ENCODE data around the gene NINJ2. TPM values are rescaled to one million over a fixed set of nuclear protein-coding genes. Genes with fewer than 3 reads are reported as not detected.
"Not testable (repeated sequence)": the region's sequence is repeated elsewhere in the genome, so short reads cannot be mapped to it uniquely, and the experiment has no call there.

The NINJ2 gene
- total RNA-seq, 1 donor from 2014 or later: 8.6 TPM

DNA sequence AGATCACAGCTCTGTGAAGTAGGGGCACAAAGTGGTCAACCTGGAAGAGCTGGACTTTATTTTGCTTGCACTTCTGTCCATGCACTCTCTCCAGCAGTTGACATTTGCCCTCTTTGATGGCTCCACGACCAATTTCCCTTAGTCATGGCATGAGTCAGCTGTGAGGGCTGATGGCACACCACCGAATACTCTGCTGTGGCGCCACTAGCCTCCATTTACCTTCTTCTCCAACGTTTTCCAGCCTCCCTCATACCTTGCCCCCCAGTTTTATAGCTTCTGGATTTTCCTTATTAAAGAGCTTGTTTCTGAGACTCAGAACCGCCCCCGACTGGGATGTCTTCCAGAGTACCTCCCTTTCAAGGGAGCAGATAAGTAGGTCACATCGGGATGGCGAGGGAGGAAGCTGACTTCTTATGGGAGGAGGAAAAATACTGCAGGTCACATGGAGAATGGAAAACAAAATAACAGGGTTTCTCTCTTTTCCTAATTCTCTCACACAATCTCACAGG lies 17.6 kb downstream of the NINJ2 start:
- ATAC-seq (peak; percentile 59), DNase-seq (ENCODE audit: missing footprints) (no peak)
- intact Hi-C loops (cut with DNase I): loop anchor here (5.0 to 10.0 kb wide), 2 partner anchors 68 to 169 kb away; no protein-coding TSS in a partner anchor

DNA sequence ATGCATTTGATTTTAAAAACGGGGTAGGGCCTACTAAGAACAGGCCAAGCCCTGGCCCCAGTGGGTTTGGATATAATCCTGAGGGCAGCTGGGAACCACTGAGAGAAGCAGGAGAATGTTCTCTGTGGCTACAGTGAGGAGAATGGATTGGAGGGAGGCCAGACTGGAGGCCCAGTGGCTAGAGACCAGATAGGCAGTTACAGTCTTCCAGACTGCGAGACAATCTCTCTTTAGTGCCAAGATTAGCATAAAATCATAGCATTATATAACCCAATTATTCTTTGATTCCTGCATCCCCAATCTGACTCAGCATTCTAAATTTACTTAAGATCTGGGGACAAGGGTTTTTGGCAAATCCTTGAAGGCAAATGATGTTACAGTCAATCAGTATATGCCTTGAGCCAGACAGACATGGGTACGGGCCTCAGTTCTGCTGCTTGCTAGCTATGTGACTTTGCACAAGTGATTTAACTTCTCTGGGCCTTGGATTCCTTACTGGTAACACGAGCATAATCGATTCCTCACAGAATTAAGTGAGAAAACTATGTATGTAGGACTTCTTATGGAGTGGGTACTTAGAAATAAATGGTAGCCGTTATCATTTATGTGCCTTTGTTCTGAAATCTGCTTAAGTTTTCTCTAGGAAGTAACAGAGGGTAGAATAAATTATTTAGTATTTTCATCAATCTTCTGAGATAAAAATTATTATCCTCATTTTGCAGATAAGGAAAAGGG lies 18.3 kb downstream of the NINJ2 start:
- intact Hi-C loops (cut with DNase I): loop anchor here (1.0 to 10.0 kb wide), 3 partner anchors 68 to 170 kb away; no protein-coding TSS in a partner anchor
- ATAC-seq: no peak
- DNase-seq (ENCODE audit: missing footprints): no peak

GRCh38 chr12:644303-644639 lies 19.0 kb downstream of the NINJ2 start:
- intact Hi-C loops (cut with DNase I): loop anchor here (1.0 to 10.0 kb wide), 2 partner anchors 107 to 171 kb away; no protein-coding TSS in a partner anchor
- DNase-seq (ENCODE audit: missing footprints) (no peak), ATAC-seq (no peak)

GRCh38 chr12:643475-644302 lies 19.6 kb downstream of the NINJ2 start:
- no peak for DNase-seq (ENCODE audit: missing footprints)
- ATAC-seq: peak; percentile 6

DNA sequence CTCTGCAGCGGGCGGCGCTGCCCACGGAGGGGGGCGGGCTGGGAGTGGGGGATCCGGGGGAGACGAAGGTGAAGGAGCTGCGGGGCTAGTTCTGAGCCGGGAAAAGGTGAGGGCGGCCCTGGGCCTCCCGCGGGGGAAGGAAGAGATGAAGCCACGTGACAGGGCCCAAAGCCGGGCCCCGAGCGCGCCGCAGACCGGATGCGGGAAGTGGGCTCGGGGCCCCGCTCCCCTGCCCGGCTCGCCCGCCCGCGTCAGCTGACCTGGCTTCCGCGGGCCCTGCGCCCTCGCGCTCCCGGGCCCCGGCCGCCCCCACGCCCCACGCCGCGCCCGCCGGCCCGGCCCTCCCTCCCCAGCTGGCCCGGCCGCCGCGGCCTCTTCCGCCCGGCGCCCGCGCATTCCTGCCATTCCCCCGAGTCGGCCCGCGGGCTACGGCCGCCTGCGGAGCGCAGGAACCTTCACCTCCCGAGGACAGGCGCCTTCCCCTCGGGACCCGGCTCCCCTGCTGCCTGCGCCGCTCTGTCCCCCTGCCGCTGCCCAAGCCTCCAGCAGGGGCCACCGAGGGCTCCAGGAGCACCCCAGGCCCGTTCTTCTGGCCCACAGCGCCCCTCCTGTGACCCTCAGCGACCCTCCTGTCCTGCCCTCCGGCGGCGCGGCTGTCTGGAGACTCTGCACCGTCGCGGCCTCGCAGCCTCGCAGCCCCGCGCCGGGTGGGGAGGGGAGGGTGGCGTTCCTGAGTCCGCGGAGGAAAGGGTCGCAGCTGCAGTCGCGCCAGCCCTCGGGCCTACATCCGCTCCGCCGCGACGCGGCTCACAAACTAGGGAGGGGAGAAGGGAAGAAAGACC lies 20.4 kb downstream of the NINJ2 start:
- ATAC-seq (peak; percentile 69), DNase-seq (ENCODE audit: missing footprints) (peak; percentile 93)
- intact Hi-C loops (cut with DNase I): loop anchor here (10.0 kb wide), 1 partner anchor 172 kb away; no protein-coding TSS in a partner anchor

More at GRCh38 chr12:643475-644302, 19.6 kb downstream of the NINJ2 start:
- intact Hi-C loops (cut with DNase I): loop anchor here (1.0 to 10.0 kb wide), 2 partner anchors 108 to 171 kb away; no protein-coding TSS in a partner anchor

DNA sequence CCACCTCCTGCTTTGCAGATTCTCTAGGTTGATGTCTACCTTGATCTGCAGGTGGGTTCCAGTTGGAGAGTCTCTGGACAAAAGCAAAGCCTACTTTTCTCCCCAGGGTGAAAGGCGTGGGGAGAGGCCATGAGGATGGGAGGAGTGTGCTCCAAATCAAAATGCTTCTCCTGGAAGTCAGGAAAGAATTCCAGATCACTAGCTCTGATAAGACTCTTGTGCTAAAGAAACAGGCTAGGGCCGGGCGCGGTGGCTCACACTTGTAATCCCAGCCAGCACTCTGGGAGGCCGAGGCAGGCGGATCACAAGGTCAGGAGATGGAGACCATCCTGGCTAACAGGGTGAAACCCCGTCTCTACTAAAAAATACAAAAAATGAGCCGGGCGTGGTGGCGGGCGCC lies 21.9 kb downstream of the NINJ2 start:
- not testable (repeated sequence) for ATAC-seq; DNase-seq (ENCODE audit: missing footprints)
- intact Hi-C loops (cut with DNase I): loop anchor here (10.0 kb wide), 1 partner anchor 173 kb away; no protein-coding TSS in a partner anchor

DNA sequence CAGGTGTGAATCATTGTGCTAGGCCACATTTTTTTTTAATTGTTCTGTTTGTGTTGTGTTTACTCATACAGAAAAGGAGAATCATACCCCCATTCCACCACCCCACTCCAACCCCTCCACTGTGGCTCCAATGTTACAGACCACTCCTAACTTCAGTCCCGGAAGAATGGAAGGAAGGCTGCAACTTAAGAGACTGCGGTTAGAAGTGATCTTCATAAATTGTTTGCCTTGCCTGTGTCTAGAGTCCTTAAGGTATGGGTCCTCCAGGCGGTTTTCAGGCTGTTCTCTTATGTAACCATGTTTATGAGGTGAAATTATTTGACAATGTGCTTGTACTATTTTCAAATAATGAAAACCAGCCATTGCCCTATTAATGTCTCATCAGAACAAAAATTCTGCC lies 22.5 kb downstream of the NINJ2 start:
- ATAC-seq: no peak
- intact Hi-C loops (cut with DNase I): loop anchor here (10.0 kb wide), 1 partner anchor 174 kb away; no protein-coding TSS in a partner anchor

DNA sequence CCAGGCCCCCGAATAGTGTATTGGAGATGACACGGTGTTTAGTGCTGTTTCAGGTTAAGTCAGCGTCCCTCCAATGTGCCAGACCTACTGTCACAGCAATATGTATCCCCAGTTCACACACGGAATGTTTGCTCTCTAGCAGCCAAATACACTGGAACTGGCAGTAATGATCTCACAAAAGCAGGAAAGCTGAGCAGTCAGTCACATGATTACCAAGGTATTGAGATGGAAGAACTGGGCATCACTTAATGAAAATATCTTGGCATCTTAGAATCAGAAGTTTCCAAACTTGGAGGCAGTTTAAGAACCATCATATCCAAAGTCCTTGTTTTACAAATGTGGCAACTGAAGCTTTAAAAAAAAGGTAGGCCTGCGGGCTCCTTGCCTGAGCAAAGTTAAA lies 23.3 kb downstream of the NINJ2 start:
- no peak for ATAC-seq
- DNase-seq (ENCODE audit: missing footprints): no peak
- intact Hi-C loops (cut with DNase I): loop anchor here (10.0 kb wide), 1 partner anchor 175 kb away; no protein-coding TSS in a partner anchor

More for the DNA sequence above, 22.5 kb downstream of the NINJ2 start:
- no peak for DNase-seq (ENCODE audit: missing footprints)

DNA sequence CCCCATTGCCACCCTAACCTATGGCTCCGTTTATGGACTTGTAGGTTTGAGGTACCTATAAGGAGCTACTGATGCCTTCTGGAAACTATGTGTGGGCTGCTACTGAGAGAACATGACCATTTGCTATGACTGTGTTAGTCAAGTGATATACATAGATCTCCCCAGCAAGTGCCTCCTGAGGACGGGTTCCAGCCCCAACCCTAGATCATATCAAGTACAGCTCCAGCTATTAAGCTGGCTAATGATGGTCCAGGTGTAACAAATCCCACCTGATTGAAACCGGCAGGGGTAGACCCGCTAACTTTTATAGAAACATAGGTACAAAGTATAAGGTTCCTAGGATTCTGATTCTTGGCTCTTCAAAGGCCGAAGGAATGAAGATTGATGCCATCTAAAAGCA lies 23.7 kb downstream of the NINJ2 start:
- no peak for DNase-seq (ENCODE audit: missing footprints)
- intact Hi-C loops (cut with DNase I): no loop called here
- no peak for ATAC-seq

DNA sequence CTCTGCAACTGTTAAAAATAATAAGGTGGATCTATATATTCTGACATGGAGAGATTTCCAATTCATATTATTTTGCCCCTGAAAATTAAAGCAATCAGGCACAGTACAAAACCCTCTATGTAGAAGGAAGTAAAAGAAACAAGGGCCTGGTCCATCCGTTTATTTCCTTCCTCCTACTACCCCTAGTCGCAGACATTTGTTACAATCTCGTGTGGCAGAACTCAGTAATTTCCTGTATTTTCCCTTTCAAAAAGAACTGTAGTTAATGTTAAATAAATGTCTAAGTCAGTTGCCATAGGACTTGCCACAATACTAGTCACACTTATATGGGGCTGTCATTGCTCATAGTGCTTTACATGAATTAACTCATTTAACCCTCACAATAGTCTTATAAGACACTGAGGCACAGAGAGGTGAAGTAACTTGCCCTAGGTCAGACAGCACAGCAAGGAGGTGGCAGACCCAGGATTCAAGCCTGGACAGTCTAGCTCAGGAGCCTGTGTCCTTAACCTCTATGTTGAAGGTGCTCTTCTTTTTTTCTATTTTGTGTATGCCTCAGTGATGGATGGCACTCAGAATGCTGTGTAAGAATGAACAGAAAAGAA lies 24.2 kb downstream of the NINJ2 start:
- no peak for ATAC-seq

GRCh38 chr12:636632-637031 lies 26.6 kb downstream of the NINJ2 start:
- intact Hi-C loops (cut with DNase I): no loop called here
- no peak for DNase-seq (ENCODE audit: missing footprints)
- ATAC-seq: no peak

More for the DNA sequence above, 24.2 kb downstream of the NINJ2 start:
- no peak for DNase-seq (ENCODE audit: missing footprints)
- intact Hi-C loops (cut with DNase I): no loop called here

- no peak for ATAC-seq
- intact Hi-C loops (cut with DNase I): loop anchor here (5.0 kb wide), 2 partner anchors 54 to 56 kb away; no protein-coding TSS in a partner anchor
- DNase-seq (ENCODE audit: missing footprints): no peak
These were observed 29.5 kb downstream of the NINJ2 start for GRCh38 chr12:633731-634130.

GRCh38 chr12:632102-632696 lies 31.0 kb downstream of the NINJ2 start:
- intact Hi-C loops (cut with DNase I): loop anchor here (5.0 kb wide), 2 partner anchors 55 kb away; no protein-coding TSS in a partner anchor
- ATAC-seq (peak; percentile 40), DNase-seq (ENCODE audit: missing footprints) (no peak)

DNA sequence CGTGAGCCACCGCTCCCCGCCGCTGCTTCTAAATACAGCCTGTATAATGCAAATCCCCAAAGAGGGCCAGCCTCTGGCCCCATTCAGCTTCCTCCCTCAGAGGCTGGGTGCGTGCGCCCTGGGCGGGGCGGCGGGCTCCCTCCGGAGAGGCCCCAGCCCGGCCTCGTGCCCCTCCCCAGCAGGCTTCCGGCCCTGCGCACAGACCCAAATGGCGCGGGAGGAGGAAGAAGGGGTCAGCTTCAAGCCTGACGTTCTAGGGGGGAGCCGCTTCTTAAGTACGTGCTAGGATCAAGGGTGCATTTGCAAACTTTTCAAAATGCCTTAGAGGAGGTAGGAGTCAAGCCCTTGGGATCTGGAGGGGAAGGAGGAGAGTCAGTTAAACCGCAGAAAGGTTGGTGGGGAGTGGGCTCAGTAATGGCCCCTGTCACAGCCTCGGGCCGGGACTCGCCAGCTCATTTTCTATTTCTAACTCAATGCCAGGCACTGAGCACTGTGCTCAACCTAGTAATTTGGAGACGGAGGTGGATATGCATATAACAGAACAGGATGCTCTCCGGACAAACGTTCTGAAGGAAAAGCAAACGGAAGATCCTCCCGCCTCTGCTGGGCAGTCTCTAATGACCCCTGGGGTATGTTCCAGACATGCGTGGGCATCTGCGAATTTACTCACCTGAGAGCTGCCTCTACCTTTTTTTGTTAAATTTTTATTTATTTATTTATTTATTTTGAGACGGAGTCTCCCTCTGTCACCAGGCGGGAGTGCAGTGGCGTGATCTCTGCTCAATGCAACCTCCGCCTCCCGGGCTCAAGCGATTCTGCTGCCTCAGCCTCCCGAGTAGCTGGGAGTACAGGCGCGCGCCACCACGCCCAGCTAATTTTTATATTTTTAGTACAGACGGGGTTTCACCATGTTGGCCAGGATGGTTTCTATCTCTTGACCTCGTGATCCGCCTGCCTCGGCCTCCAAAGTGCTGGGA lies 32.3 kb downstream of the NINJ2 start:
- DNase-seq (ENCODE audit: missing footprints): peak; percentile 90
- ATAC-seq: peak; percentile 75
- intact Hi-C loops (cut with DNase I): loop anchor here (5.0 kb wide), 2 partner anchors 54 to 56 kb away; no protein-coding TSS in a partner anchor

DNA sequence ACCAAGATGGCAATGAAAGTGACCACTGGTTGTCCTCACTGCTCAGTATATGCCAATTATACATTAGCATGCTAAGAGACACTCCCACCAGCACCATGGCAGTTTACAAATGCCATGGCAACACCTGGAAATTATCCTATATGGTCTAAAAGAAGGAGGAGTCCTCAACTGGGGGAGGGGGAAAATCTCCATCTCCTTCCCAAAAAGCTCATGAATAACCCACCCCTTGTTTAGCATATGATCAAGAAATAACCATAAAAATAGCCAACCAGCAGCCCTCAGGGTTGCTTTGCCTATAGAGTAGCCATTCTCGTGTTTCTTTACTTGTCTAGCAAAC lies 34.5 kb downstream of the NINJ2 start:
- DNase-seq (ENCODE audit: missing footprints); intact Hi-C loops (cut with DNase I): not testable (repeated sequence)

More for the DNA sequence above, 34.5 kb downstream of the NINJ2 start:
- not testable (repeated sequence) for ATAC-seq
